ENCODE data around the gene ANKS1B. TPM values are rescaled to one million over a fixed set of nuclear protein-coding genes. Genes with fewer than 3 reads are reported as not detected.
"Not testable (repeated sequence)": the region's sequence is repeated elsewhere in the genome, so short reads cannot be mapped to it uniquely, and the experiment has no call there.

ANKS1B gene
- total RNA-seq, 4 donors from 2014 or later = 14.0 to 38.4 (median 28.6) TPM

DNA sequence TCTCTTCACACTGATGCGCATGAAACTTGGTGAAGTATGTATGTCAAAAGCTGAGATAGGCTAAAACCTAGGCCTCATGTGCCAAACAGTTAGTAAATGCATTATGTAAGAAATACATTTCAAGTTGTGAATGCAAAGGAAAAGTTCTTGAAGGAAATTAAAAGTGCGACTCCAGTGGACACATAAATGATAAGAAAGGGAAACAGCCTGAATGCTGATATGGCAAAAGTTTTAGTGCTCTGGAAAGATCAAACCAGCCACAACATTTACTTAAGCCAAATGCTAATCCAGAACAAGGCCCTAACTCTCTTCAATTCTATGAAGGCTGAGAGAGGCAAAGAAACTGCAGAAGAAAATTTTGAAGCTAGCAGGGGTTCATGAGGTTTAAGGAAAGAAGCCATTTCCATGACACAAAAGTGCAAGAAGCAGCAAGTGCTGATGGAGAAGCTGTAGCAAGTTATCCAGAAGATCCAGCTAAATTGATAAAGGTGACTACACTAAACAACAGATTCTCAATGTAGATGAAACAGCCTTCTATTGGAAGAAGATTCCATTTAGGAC, 262.9 kb downstream of the ANKS1B start:
- Histone ChIP-seq H3K9me3 (peaks cover 0 to 12% (median 0%) of the 10 kb centered on the region in 4 donors), H3K27me3 (no peaks in the 10 kb centered on the region), H3K36me3 (peaks cover 0 to 5% (median 0%) of the 10 kb centered on the region in 3 donors), H3K27ac (no peak overlapping the region), H3K4me1 (no peaks in the 10 kb centered on the region), H3K4me3 (no peak overlapping the region)
- TF ChIP-seq POLR2A (IDR thresholded peaks at IDR 0.05) (no peak), EP300 (IDR thresholded peaks at IDR 0.05) (no peak)
- TF ChIP-seq, protein P1, sequence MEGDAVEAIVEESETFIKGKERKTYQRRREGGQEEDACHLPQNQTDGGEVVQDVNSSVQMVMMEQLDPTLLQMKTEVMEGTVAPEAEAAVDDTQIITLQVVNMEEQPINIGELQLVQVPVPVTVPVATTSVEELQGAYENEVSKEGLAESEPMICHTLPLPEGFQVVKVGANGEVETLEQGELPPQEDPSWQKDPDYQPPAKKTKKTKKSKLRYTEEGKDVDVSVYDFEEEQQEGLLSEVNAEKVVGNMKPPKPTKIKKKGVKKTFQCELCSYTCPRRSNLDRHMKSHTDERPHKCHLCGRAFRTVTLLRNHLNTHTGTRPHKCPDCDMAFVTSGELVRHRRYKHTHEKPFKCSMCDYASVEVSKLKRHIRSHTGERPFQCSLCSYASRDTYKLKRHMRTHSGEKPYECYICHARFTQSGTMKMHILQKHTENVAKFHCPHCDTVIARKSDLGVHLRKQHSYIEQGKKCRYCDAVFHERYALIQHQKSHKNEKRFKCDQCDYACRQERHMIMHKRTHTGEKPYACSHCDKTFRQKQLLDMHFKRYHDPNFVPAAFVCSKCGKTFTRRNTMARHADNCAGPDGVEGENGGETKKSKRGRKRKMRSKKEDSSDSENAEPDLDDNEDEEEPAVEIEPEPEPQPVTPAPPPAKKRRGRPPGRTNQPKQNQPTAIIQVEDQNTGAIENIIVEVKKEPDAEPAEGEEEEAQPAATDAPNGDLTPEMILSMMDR (IDR thresholded peaks at IDR 0.05) = no peak
- WGBS, 2 donors = 70 to 71% methylated on average over 2 of the region's 2 CpGs
- DNase-seq (ENCODE audit: low spot score in 2 of 2) = no peak

DNA sequence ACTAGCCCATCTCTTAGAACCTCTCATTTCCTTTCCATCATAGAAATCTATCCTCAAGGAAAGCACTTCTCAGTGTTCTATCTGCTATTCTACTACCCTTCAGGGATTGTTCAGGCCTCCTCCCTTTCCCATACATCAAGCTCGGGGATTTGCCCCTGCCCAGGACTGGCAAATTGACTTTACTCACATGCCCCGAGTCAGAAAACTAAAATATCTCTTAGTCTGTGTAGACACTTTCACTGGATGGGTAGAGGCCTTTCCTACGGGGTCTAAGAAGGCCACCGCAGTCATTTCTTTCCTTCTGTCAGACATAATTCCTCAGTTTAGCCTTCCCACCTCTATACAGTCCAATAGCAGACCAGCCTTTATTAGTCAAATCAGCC, 264.7 kb downstream of the ANKS1B start:
- H3K27ac ChIP-seq; DNase-seq (ENCODE audit: low spot score in 2 of 2); H3K36me3 ChIP-seq; H3K4me1 ChIP-seq; H3K4me3 ChIP-seq; H3K27me3 ChIP-seq: not testable (repeated sequence)
- 91 to 93% methylated on average over 4 of the region's 4 CpGs for WGBS, 2 donors
- H3K9me3 ChIP-seq = peaks cover 0 to 16% (median 0%) of the 10 kb centered on the region in 4 donors

DNA sequence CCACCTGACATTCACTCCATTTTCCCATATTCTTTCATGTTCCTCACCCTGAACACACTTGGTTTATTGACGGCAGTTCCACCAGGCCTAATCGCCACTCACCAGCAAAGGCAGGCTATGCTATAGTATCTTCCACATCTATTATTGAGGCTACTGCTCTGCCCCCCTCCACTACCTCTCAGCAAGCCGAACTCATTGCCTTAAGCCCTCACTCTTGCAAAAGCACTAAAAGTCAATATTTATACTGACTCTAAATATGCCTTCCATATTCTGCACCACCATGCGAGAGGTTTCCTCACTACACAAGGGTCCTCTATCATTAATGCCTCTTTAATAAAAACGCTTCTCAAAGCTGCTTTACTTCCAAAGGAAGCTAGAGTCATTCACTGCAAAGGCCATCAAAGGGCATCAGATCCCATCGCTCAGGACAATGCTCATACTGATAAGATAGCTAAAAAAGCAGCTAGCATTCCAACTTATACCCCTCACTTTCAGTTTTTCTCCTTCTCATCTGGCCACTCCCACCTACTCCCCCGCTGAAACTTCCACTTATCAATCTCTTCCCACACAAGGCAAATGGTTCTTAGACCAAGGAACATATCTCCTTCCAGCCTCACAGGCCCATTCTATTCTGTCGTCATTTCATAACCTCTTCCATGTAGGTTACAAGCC, 265.2 kb downstream of the ANKS1B start:
- WGBS, 2 donors = 72 to 75% methylated on average over 8 of the region's 8 CpGs
- DNase-seq (ENCODE audit: low spot score in 2 of 2); H3K4me1 ChIP-seq; H3K27ac ChIP-seq; H3K4me3 ChIP-seq; H3K27me3 ChIP-seq; H3K36me3 ChIP-seq: not testable (repeated sequence)
- peaks cover 0 to 16% (median 0%) of the 10 kb centered on the region in 4 donors for H3K9me3 ChIP-seq

DNA sequence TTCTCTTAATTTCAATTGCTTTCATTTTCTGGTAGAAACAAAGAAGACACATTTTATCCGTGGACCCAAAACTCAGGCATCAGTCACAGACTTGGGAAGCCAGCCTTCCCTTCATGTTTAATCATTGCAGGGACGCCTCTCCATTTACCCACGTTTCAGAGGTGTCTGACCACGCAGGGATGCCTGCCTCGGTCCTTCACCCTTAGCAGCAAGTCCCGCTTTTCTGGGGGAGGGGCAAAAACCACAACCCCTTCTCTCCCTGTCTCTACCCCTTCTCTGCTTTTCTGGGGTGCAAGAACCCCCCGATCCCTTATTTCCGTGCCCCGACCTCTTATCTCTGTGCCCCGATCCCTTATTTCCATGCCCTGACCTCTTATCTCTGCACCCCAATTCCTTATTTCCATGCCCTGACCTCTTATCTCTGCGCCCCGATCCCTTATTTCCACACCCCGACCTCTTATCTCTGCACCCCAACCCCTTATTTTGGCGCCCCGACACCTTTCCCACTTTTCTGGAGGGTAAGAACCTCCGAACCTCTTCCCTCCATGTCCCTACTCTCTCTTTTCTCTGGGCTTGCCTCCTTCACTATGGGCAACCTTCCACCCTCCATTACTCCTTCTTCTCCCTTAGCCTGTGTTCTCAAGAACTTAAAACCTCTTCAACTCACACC, 268.8 kb downstream of the ANKS1B start:
- WGBS, 2 donors = 88 to 89% methylated on average over 16 of the region's 16 CpGs
- DNase-seq (ENCODE audit: low spot score in 2 of 2); H3K27ac ChIP-seq; H3K27me3 ChIP-seq; H3K4me3 ChIP-seq; H3K36me3 ChIP-seq; H3K4me1 ChIP-seq: not testable (repeated sequence)
- peaks cover 0 to 30% (median 0%) of the 10 kb centered on the region in 4 donors for H3K9me3 ChIP-seq

DNA sequence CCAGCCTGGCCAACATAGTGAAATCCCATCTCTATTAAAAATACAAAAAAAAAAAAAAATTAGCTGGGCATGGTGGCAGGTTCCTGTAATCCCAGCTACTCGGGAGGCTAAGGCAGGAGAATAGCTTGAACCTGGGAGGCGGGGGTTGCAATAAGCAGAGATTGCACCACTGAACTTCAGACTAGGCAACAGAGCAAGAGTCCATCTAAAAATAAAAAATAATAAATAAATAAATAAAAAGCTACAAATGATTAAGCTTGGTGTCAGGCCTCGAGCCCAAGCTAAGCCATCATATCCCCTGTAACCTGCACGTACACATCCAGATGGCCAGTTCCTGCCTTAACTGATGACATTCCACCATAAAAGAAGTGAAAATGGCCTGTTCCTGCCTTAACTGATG, 269.8 kb downstream of the ANKS1B start:
- H3K4me1 ChIP-seq; H3K27ac ChIP-seq; H3K36me3 ChIP-seq; H3K27me3 ChIP-seq; DNase-seq (ENCODE audit: low spot score in 2 of 2); H3K4me3 ChIP-seq: not testable (repeated sequence)
- 88 to 95% methylated on average over 4 of the region's 4 CpGs for WGBS, 2 donors
- peaks cover 0 to 30% (median 0%) of the 10 kb centered on the region in 4 donors for H3K9me3 ChIP-seq

DNA sequence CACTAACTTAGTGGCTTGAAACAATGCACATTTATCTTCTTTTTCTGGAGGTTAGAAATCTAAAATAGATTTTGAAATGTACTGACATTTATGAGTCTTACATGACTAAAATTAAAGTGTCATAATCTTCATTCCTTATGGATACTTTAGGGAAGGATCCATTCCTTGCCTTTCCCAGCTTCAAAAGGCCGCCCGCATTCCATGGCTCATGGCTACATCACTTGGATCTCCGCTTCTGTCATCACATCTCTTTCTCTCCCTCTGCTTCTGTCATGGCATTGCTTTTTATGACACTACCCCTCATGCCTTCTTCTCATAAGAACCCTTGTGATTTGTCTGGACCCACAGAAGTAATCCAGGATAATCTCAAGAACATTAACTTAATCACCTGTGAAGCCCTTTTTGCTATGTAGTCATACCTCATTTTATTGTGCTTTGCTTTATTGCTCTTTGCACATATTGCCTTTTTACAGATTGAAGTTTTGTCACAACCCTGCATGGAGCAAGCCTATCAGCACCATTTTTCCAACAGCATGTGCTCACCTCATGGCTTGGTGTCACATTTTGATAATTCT, 270.7 kb downstream of the ANKS1B start:
- no peaks in the 10 kb centered on the region for H3K36me3 ChIP-seq
- WGBS, 2 donors = 82 to 86% methylated on average over 3 of the region's 3 CpGs
- DNase-seq (ENCODE audit: low spot score in 2 of 2) = no peak
- H3K27ac ChIP-seq = no peak overlapping the region
- H3K4me1 ChIP-seq = no peaks in the 10 kb centered on the region
- peaks cover 0 to 30% (median 0%) of the 10 kb centered on the region in 4 donors for H3K9me3 ChIP-seq
- no peaks in the 10 kb centered on the region for H3K27me3 ChIP-seq
- no peak overlapping the region for H3K4me3 ChIP-seq
- TF ChIP-seq, protein P1 (IDR thresholded peaks at IDR 0.05) = no peak
- no peak for TF ChIP-seq EP300 (IDR thresholded peaks at IDR 0.05)
- no peak for TF ChIP-seq POLR2A (IDR thresholded peaks at IDR 0.05)

DNA sequence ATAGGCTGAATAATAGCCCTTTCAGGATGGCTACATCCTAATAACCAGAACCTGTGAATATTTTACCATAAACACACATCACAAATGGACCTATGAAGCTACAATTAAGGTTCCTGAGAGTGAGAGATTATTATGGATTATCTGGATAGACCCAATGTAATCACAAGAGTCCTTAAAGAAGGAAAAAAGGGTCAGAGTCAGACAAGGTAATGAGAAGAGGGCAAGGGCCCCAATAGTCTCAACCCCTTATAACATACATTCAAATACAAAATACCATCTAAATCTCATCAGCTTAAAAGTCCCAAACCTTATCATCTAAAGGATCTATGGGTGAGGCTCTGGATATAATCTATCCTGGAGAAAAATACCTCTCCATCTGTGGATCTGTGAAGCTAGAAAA, 272.5 kb downstream of the ANKS1B start:
- no peaks in the 10 kb centered on the region for H3K36me3 ChIP-seq
- no peaks in the 10 kb centered on the region for H3K27me3 ChIP-seq
- H3K4me3 ChIP-seq = no peak overlapping the region
- TF ChIP-seq POLR2A (IDR thresholded peaks at IDR 0.05) (no peak), EP300 (IDR thresholded peaks at IDR 0.05) (no peak)
- TF ChIP-seq, protein P1 (IDR thresholded peaks at IDR 0.05) = no peak
- no peak overlapping the region for H3K27ac ChIP-seq
- no peaks in the 10 kb centered on the region for H3K4me1 ChIP-seq
- DNase-seq (ENCODE audit: low spot score in 2 of 2) = no peak
- peaks cover 0 to 30% (median 0%) of the 10 kb centered on the region in 4 donors for H3K9me3 ChIP-seq
